K562 (cell line): ENCODE data around the gene SHANK1. TPM values are rescaled to one million over a fixed set of nuclear protein-coding genes. Genes with fewer than 3 reads are reported as not detected.

Experiments used
- ATF2 ChIP-seq: sonication (generic); formaldehyde crosslinking; IDR thresholded peaks from 2 replicates; pipeline ENCODE4 v1.8.1; 2022; ENCODE audit warnings: missing genetic modification reagents
- CHD4 ChIP-seq: fragments of 200-600 bp; sonication (generic); IDR thresholded peaks from 3 replicates; pipeline ENCODE4 v1.6.1; 2012; ENCODE audit warnings: low read depth, mild to moderate bottlenecking, mixed read lengths, low read length, inconsistent platforms; ENCODE audit not compliant: insufficient read depth, insufficient replicate concordance, poor library complexity, severe bottlenecking
- E4F1 ChIP-seq: fragments of 250-450 bp; sonication (Bioruptor Pico); IDR thresholded peaks from 2 replicates; pipeline ENCODE4 v1.5.0; 2021; ENCODE audit warnings: mild to moderate bottlenecking, borderline replicate concordance
- GTF3C2 ChIP-seq: IDR thresholded peaks from 3 replicates; pipeline ENCODE4 v1.6.1; 2011; ENCODE audit warnings: borderline replicate concordance, mild to moderate bottlenecking, moderate library complexity; ENCODE audit not compliant: insufficient read length; ENCODE audit errors: extremely low read depth
- MAFK ChIP-seq: IDR thresholded peaks from 2 replicates; pipeline ENCODE4 v1.6.1; 2011; ENCODE audit warnings: low read length, improper control_type of control experiment
- SMARCC2 ChIP-seq: fragments of 450-650 bp; IDR thresholded peaks from 2 replicates; pipeline ENCODE4 v1.6.1; 2017; ENCODE audit warnings: antibody characterized with exemption, moderate library complexity, mild to moderate bottlenecking, low read depth
- polyA plus RNA-seq, 8 experiments: library from polyadenylated mRNA; depleted of rRNA in 4 of 8; stranded (reverse) in 5 of 8; unstranded in 3 of 8; fragments of >200 nt; fragmentation: Nextera tagmentation in 2 of 8; fragmentation: Illumina TruSeq in 1 of 8; extraction: Ambion mirVana in 2 of 8; extraction: Trizol in 1 of 8; gene quantifications; 2 replicates each; pipeline versions ENCODE4 v1.2.1 to v1.2.3, GENCODE V29; 2011 to 2014; ENCODE audit warnings: inconsistent platforms in 1 of 8, missing spikeins in 1 of 8
- total RNA-seq, 7 experiments: library from RNA; depleted of rRNA in 6 of 7; stranded (reverse); fragments of >200 nt in 6 of 7; fragmentation: Illumina TruSeq in 2 of 7; extraction: Trizol in 2 of 7; gene quantifications; 2 replicates each; pipeline versions ENCODE4 v1.2.1 to v1.2.3, GENCODE V29; 2011 to 2021; ENCODE audit warnings: low replicate concordance in 1 of 7
- TF ChIP-seq, protein P1 (sequence below): fragments of 450-650 bp; IDR thresholded peaks from 2 replicates; pipeline ENCODE4 v1.7.0; 2016; ENCODE audit warnings: borderline replicate concordance
- TF ChIP-seq, protein P2 (sequence below): fragments of 450-650 bp; IDR thresholded peaks from 2 replicates; pipeline ENCODE4 v1.6.1; 2016; ENCODE audit warnings: low read depth

Gene SHANK1
- total and polyA plus RNA-seq, 9 of the 15 experiments (the other 6 are each of a cell fraction or from before 2014, with no cell fraction given): 0.33 to 1.3 (median 0.55) TPM; not detected in 2

DNA sequence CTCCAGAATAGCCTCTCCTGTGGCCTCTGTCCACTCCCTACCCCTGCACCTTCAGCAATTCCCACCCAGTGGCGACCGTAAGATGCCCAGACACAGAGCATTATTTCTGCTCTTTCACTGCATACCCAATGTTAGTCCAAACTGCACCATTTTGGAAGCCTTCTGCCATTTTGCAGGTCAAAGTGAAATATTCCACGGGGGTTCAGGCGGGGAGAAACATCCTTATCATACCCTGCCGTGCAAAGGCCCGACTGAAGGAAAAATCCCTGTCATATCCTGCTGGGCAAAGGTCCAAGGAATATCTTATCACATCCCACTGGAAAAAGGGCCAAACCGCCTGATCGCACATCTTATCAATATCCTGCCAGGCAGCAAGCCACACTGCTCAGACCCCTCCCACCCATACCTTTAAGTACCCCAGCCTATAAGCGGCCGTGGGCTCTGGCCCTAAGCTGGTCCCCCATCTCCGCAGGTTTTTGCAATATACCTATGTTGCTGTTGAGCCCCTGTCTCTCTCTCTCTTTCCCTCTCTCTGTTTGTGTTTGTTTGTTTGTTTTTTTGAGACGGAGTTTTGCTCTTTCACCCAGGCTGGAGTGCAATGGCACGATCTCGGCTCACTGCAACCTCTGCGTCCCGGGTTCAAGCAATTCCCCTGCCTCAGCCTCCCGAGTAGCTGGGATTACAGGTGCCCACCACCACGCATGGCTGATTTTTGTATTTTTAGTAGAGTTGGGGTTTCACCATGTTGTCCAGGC, 21.8 kb upstream of the SHANK1 start (continued):
- TF ChIP-seq GTF3C2: no peak
- no peak for TF ChIP-seq MAFK
- no peak for TF ChIP-seq E4F1
- no peak for TF ChIP-seq CHD4
- TF ChIP-seq, protein P1, sequence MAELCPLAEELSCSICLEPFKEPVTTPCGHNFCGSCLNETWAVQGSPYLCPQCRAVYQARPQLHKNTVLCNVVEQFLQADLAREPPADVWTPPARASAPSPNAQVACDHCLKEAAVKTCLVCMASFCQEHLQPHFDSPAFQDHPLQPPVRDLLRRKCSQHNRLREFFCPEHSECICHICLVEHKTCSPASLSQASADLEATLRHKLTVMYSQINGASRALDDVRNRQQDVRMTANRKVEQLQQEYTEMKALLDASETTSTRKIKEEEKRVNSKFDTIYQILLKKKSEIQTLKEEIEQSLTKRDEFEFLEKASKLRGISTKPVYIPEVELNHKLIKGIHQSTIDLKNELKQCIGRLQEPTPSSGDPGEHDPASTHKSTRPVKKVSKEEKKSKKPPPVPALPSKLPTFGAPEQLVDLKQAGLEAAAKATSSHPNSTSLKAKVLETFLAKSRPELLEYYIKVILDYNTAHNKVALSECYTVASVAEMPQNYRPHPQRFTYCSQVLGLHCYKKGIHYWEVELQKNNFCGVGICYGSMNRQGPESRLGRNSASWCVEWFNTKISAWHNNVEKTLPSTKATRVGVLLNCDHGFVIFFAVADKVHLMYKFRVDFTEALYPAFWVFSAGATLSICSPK: no peak
- TF ChIP-seq, protein P2, sequence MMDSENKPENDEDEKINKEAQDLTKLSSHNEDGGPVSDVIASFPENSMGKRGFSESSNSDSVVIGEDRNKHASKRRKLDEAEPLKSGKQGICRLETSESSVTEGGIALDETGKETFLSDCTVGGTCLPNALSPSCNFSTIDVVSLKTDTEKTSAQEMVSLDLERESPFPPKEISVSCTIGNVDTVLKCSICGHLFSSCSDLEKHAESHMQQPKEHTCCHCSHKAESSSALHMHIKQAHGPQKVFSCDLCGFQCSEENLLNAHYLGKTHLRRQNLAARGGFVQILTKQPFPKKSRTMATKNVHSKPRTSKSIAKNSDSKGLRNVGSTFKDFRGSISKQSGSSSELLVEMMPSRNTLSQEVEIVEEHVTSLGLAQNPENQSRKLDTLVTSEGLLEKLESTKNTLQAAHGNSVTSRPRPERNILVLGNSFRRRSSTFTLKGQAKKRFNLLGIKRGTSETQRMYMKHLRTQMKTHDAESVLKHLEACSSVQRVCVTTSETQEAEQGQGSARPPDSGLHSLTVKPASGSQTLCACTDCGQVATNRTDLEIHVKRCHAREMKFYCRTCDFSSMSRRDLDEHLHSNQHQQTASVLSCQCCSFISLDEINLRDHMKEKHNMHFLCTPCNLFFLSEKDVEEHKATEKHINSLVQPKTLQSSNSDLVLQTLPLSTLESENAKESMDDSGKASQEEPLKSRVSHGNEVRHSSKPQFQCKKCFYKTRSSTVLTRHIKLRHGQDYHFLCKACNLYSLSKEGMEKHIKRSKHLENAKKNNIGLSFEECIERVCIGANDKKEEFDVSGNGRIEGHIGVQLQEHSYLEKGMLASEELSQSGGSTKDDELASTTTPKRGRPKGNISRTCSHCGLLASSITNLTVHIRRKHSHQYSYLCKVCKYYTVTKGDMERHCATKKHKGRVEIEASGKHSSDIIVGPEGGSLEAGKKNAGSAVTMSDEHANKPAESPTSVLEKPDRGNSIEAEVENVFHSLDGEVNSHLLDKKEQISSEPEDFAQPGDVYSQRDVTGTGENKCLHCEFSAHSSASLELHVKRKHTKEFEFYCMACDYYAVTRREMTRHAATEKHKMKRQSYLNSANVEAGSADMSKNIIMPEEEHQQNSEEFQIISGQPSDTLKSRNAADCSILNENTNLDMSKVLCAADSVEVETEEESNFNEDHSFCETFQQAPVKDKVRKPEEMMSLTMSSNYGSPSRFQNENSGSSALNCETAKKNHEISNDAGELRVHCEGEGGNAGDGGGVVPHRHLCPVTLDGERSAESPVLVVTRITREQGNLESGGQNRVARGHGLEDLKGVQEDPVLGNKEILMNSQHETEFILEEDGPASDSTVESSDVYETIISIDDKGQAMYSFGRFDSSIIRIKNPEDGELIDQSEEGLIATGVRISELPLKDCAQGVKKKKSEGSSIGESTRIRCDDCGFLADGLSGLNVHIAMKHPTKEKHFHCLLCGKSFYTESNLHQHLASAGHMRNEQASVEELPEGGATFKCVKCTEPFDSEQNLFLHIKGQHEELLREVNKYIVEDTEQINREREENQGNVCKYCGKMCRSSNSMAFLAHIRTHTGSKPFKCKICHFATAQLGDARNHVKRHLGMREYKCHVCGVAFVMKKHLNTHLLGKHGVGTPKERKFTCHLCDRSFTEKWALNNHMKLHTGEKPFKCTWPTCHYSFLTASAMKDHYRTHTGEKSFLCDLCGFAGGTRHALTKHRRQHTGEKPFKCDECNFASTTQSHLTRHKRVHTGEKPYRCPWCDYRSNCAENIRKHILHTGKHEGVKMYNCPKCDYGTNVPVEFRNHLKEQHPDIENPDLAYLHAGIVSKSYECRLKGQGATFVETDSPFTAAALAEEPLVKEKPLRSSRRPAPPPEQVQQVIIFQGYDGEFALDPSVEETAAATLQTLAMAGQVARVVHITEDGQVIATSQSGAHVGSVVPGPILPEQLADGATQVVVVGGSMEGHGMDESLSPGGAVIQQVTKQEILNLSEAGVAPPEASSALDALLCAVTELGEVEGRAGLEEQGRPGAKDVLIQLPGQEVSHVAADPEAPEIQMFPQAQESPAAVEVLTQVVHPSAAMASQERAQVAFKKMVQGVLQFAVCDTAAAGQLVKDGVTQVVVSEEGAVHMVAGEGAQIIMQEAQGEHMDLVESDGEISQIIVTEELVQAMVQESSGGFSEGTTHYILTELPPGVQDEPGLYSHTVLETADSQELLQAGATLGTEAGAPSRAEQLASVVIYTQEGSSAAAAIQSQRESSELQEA: no peak
- TF ChIP-seq ATF2: no peak
- peak; percentile 59; the same call in 1 of the 2 replicates for TF ChIP-seq SMARCC2
